Islet precursor cell (in vitro differentiated cells): ENCODE data around the gene DEPP1.
A peak's percentile ranks its signal among the peaks of the same experiment; 100 is the strongest.

Experiments used
- DNase-seq: peaks from one replicate; pipeline ENCODE4 v3.0.0-alpha.2; 2018

DEPP1 gene

GRCh38 chr10:44950326-44951225 is 28.0 kb downstream of the DEPP1 start:
- no peak for DNase-seq

- DNase-seq: no peak
Observed at GRCh38 chr10:44949915-44950314, 28.7 kb downstream of the DEPP1 start.

GRCh38 chr10:44949127-44949802 is 29.3 kb downstream of the DEPP1 start:
- peak; percentile 52 for DNase-seq

- no peak for DNase-seq
Observed at GRCh38 chr10:44948642-44949041, 30.0 kb downstream of the DEPP1 start.

- DNase-seq: peak; percentile 58
Observed at GRCh38 chr10:44947371-44948152, 31.0 kb downstream of the DEPP1 start.

- DNase-seq: peak; percentile 25
Observed at GRCh38 chr10:44946205-44946604, 32.4 kb downstream of the DEPP1 start.

- DNase-seq: no peak
Observed at GRCh38 chr10:44944354-44944753, 34.3 kb downstream of the DEPP1 start.

- no peak for DNase-seq
Observed at GRCh38 chr10:44939691-44940401, 38.8 kb downstream of the DEPP1 start.

- DNase-seq: no peak
Observed at GRCh38 chr10:44938956-44939355, 39.7 kb downstream of the DEPP1 start.

GRCh38 chr10:44937196-44938005 is 41.2 kb downstream of the DEPP1 start:
- DNase-seq: no peak

- no peak for DNase-seq
Observed at GRCh38 chr10:44936314-44936975, 42.2 kb downstream of the DEPP1 start.

GRCh38 chr10:44935966-44936295 is 42.7 kb downstream of the DEPP1 start:
- DNase-seq: no peak

- peak; percentile 98 for DNase-seq
Observed at GRCh38 chr10:44935201-44935965, 43.2 kb downstream of the DEPP1 start.

- DNase-seq: no peak
Observed at GRCh38 chr10:44934416-44935200, 44.0 kb downstream of the DEPP1 start.

- DNase-seq: peak; percentile 63
Observed at GRCh38 chr10:44933451-44934321, 44.9 kb downstream of the DEPP1 start.

GRCh38 chr10:44932517-44933450 is 45.8 kb downstream of the DEPP1 start:
- DNase-seq: peak; percentile 95
